HCT116 (cell line): Measurements from ENCODE around the gene CTNND1. TPM values are rescaled to one million over a fixed set of nuclear protein-coding genes. Genes with fewer than 3 reads are reported as not detected.

Experiments
- ATAC-seq: fragments of 200-7000 bp; cut with Tn5 transposase; 2 replicates; pipeline ENCODE4 v1.9.1; 2020; ENCODE audit warnings: mild to moderate bottlenecking, moderate library complexity
- BruUV-seq: library from RNA; stranded (reverse); fragments of 400-500 nt; replicated peaks from 2 replicates; lab custom pipeline; 2021; lab: Mats Ljungman, UMichigan
- CTCF ChIA-PET: fragments of 300-600 bp; sonication (Branson Sonifier 250); formaldehyde crosslinking; loops from one replicate; lab custom pipeline; 2021; ENCODE audit warnings: antibody characterized with exemption; lab: Charles Lee
- POLR2A ChIA-PET: fragments of 300-600, 350-600 bp; sonication (Branson Sonifier 250); formaldehyde crosslinking; loops from one replicate; lab custom pipeline; 2021; ENCODE audit warnings: antibody characterized with exemption; lab: Charles Lee
- RAD21 ChIA-PET, 2 experiments: fragments of 300-600 bp; sonication (Branson Sonifier 250); formaldehyde crosslinking; loops; one replicate each; lab custom pipeline; 2023; ENCODE audit warnings: low total read pairs in 2 of 2; ENCODE audit not compliant: uncharacterized antibody in 2 of 2, unreplicated experiment in 2 of 2, low non-redundant PET in 1 of 2; lab: Charles Lee
- DNase-seq: peaks from one replicate; pipeline ENCODE4 v3.0.0-alpha.2; 2010; ENCODE audit warnings: low read depth, low spot score
- H2AFZ ChIP-seq: fragments of 200-600 bp; shearing (Covaris generic), sonication (generic); 2 replicates; pipeline ENCODE4 v1.6.1; 2017; ENCODE audit warnings: low read depth, mixed run types, mixed read lengths, antibody characterized with exemption, low read length; ENCODE audit not compliant: poor library complexity, severe bottlenecking
- H3K27ac ChIP-seq: 2 replicates; pipeline ENCODE4 v1.5.1; 2012; ENCODE audit warnings: low read depth, low read length
- H3K27me3 ChIP-seq: fragments of 200-600 bp; sonication (generic); 2 replicates; pipeline ENCODE4 v1.6.1; 2016; ENCODE audit warnings: mixed run types, low read length, mixed read lengths; ENCODE audit not compliant: insufficient read depth
- H3K36me3 ChIP-seq, 2 experiments: fragments of 200-500 bp in 1 of 2; fragments of 200-600 bp in 1 of 2; sonication (Bioruptor generic) in 1 of 2; sonication (generic) in 1 of 2; 2 replicates each; pipeline versions ENCODE4 v1.5.1 to v1.6.1; 2014 to 2016; ENCODE audit warnings: low read length in 2 of 2, inconsistent platforms in 1 of 2, mixed read lengths in 1 of 2, mixed run types in 1 of 2; ENCODE audit not compliant: insufficient read depth in 2 of 2, control insufficient read depth in 1 of 2
- H3K4me1 ChIP-seq, 2 experiments: fragments of 200-600 bp in 1 of 2; sonication (generic) in 1 of 2; 2 replicates each; pipeline versions ENCODE4 v1.5.1 to v1.6.1; 2012 to 2017; ENCODE audit warnings: low read length in 2 of 2, inconsistent platforms in 1 of 2, mild to moderate bottlenecking in 1 of 2, mixed read lengths in 1 of 2, mixed run types in 1 of 2, moderate library complexity in 1 of 2; ENCODE audit not compliant: insufficient read depth in 2 of 2, control insufficient read depth in 1 of 2
- H3K4me2 ChIP-seq: fragments of 200-600 bp; sonication (generic); 2 replicates; pipeline ENCODE4 v1.6.1; 2017; ENCODE audit warnings: mixed run types, low read length, mixed read lengths
- H3K4me3 ChIP-seq, 2 experiments: fragments of 200-600 bp in 1 of 2; sonication (generic) in 1 of 2; replicated peaks in 1 of 2; 2 replicates each; pipeline ENCODE4 v1.5.1; 2011 to 2016; ENCODE audit warnings: low read length in 2 of 2, control low read depth in 1 of 2, low read depth in 1 of 2, mild to moderate bottlenecking in 1 of 2, mixed read lengths in 1 of 2, mixed run types in 1 of 2
- H3K79me2 ChIP-seq: fragments of 200-600 bp; sonication (generic); 2 replicates; pipeline ENCODE4 v1.6.1; 2017; ENCODE audit warnings: mild to moderate bottlenecking, mixed run types, low read length, moderate library complexity, mixed read lengths; ENCODE audit not compliant: insufficient read depth
- H3K9ac ChIP-seq: fragments of 200-600 bp; sonication (generic); 2 replicates; pipeline ENCODE4 v1.6.1; 2016; ENCODE audit warnings: low read length, mixed read lengths
- H3K9me2 ChIP-seq: fragments of 200-600 bp; sonication (generic), shearing (Covaris generic); 2 replicates; pipeline ENCODE4 v1.6.1; 2017; ENCODE audit warnings: mixed run types, mild to moderate bottlenecking, moderate library complexity; ENCODE audit not compliant: insufficient read depth
- H3K9me3 ChIP-seq, 2 experiments: fragments of 200-500 bp in 1 of 2; fragments of 200-600 bp in 1 of 2; sonication (Bioruptor generic) in 1 of 2; sonication (generic) in 1 of 2; 2 replicates each; pipeline ENCODE4 v1.6.1; 2014 to 2017; ENCODE audit warnings: low read length in 2 of 2, mixed read lengths in 2 of 2, inconsistent platforms in 1 of 2, low read depth in 1 of 2, mild to moderate bottlenecking in 1 of 2, mixed run types in 1 of 2, moderate library complexity in 1 of 2; ENCODE audit not compliant: control insufficient read depth in 1 of 2, insufficient read depth in 1 of 2
- H4K20me1 ChIP-seq: fragments of 200-600 bp; sonication (generic), shearing (Covaris generic); 2 replicates; pipeline ENCODE4 v1.6.1; 2017; ENCODE audit warnings: mixed run types, mild to moderate bottlenecking, moderate library complexity; ENCODE audit not compliant: insufficient read depth
- ATF3 ChIP-seq: IDR thresholded peaks from 2 replicates; pipeline ENCODE4 v1.6.1; 2012
- CBX3 ChIP-seq: IDR thresholded peaks from 2 replicates; pipeline ENCODE4 v1.6.1; 2012; ENCODE audit warnings: low read depth
- CEBPB ChIP-seq: IDR thresholded peaks from 2 replicates; pipeline ENCODE4 v1.6.1; 2012; ENCODE audit warnings: low read depth
- CTCF ChIP-seq, 3 experiments: fragments of 200-600 bp in 1 of 3; sonication (generic) in 1 of 3; IDR thresholded peaks in 2 of 3; conservative IDR thresholded peaks in 1 of 3; 2 replicates each; pipeline ENCODE4 v1.5.1; 2012 to 2017; ENCODE audit warnings: low read depth in 2 of 3, low read length in 2 of 3, antibody characterized with exemption in 1 of 3, borderline replicate concordance in 1 of 3, control low read depth in 1 of 3, mild to moderate bottlenecking in 1 of 3, mixed read lengths in 1 of 3, mixed run types in 1 of 3, moderate library complexity in 1 of 3; ENCODE audit not compliant: insufficient read depth in 1 of 3
- EGR1 ChIP-seq: IDR thresholded peaks from 2 replicates; pipeline ENCODE4 v1.6.1; 2012; ENCODE audit warnings: low read depth
- ELF1 ChIP-seq: IDR thresholded peaks from 2 replicates; pipeline ENCODE4 v1.6.1; 2012; ENCODE audit warnings: low read depth, borderline replicate concordance
- EZH2 ChIP-seq: fragments of 200-600 bp; sonication (generic); IDR thresholded peaks from 2 replicates; pipeline ENCODE4 v1.6.1; 2017; ENCODE audit warnings: antibody characterized with exemption, mixed run types
- EZH2phosphoT487 ChIP-seq: fragments of 200-600 bp; IDR thresholded peaks from 2 replicates; pipeline ENCODE4 v1.6.1; 2018; ENCODE audit warnings: antibody characterized with exemption, borderline replicate concordance
- FOSL1 ChIP-seq: IDR thresholded peaks from 2 replicates; pipeline ENCODE4 v1.6.1; 2012; ENCODE audit warnings: low read depth
- MAX ChIP-seq: IDR thresholded peaks from 2 replicates; pipeline ENCODE4 v1.6.1; 2012
- POLR2A ChIP-seq: IDR thresholded peaks from 2 replicates; pipeline ENCODE4 v1.7.0; 2011; ENCODE audit warnings: borderline replicate concordance; ENCODE audit not compliant: insufficient read depth, insufficient read length; ENCODE audit errors: extremely low read depth
- RAD21 ChIP-seq: IDR thresholded peaks from 2 replicates; pipeline ENCODE4 v1.6.1; 2012; ENCODE audit warnings: low read depth, mild to moderate bottlenecking
- SRF ChIP-seq: IDR thresholded peaks from 2 replicates; pipeline ENCODE4 v1.6.1; 2012; ENCODE audit warnings: low read depth
- YY1 ChIP-seq: IDR thresholded peaks from 2 replicates; pipeline ENCODE4 v1.6.1; 2011; ENCODE audit warnings: low read length, low read depth, moderate library complexity, mild to moderate bottlenecking; ENCODE audit not compliant: insufficient replicate concordance; ENCODE audit errors: extremely low read depth
- ZBTB33 ChIP-seq: IDR thresholded peaks from 2 replicates; pipeline ENCODE4 v1.6.1; 2011; ENCODE audit warnings: mild to moderate bottlenecking, low read length, moderate library complexity; ENCODE audit not compliant: insufficient replicate concordance; ENCODE audit errors: extremely low read depth
- ZFX ChIP-seq: fragments of 450-650 bp; IDR thresholded peaks from 2 replicates; pipeline ENCODE4 v1.6.1; 2017
- intact Hi-C: fragments of 100-400 bp; cut with micrococcal nuclease; formaldehyde crosslinking; loops from 2 replicates; pipeline ENCODE4 v1.10.0; 2022
- total RNA-seq: library from RNA; stranded (reverse); gene quantifications from one replicate; pipeline ENCODE4 v1.2.1, GENCODE V29; 2021; ENCODE audit not compliant: unreplicated experiment

CTNND1 gene
- total RNA-seq, 1 experiment from 2014 or later = 157 TPM

- ChIA-PET CTCF (no interaction called here), RAD21 (no interaction called here), POLR2A (no interaction called here)
- no peak overlapping the region for H3K9ac ChIP-seq
- no peak for DNase-seq
- no peaks in the 10 kb centered on the region for H3K27me3 ChIP-seq
- H3K9me3 ChIP-seq = no peaks in the 10 kb centered on the region
- H3K27ac ChIP-seq = no peak overlapping the region
- no peaks in the 10 kb centered on the region for H3K9me2 ChIP-seq
- no peaks in the 10 kb centered on the region for H3K36me3 ChIP-seq
- intact Hi-C loops = no loop called here
- H3K79me2 ChIP-seq = peaks cover 100% of the 10 kb centered on the region
- no peak overlapping the region for H2AFZ ChIP-seq
- TF ChIP-seq MAX (no peak), RAD21 (no peak), CEBPB (no peak), POLR2A (no peak), ZFX (no peak), CBX3 (no peak), ZBTB33 (no peak), FOSL1 (no peak), EGR1 (no peak), ATF3 (no peak), CTCF (IDR thresholded peaks at IDR 0.05 in 2 of 3, conservative IDR thresholded peaks at IDR 0.05 in 1 of 3; ENCODE audit: borderline replicate concordance in 1 of 3, insufficient read depth in 1 of 3, low read depth in 2 of 3, low read length in 2 of 3) (no peak), EZH2phosphoT487 (no peak), EZH2 (no peak), ELF1 (no peak), YY1 (no peak), SRF (no peak)
- peaks cover 76 to 100% of the 10 kb centered on the region in 2 experiments for H3K4me1 ChIP-seq
- no peak for ATAC-seq
- no peak overlapping the region for H3K4me3 ChIP-seq
- H4K20me1 ChIP-seq = no peaks in the 10 kb centered on the region
- BruUV-seq = no TSS peak
- 0 out of 2 replicates have a peak overlapping the region, but pooled peaks have one; percentile 6 for H3K4me2 ChIP-seq
These were observed 25.5 kb downstream of the CTNND1 start for GRCh38 chr11:57787006-57787604.
